Measurements from ENCODE around the gene PROSER1. TPM values are rescaled to one million over a fixed set of nuclear protein-coding genes. Genes with fewer than 3 reads are reported as not detected.

PROSER1 gene
- total RNA-seq, 1 donor from 2014 or later: 19.6 TPM

Other genes with a start within 250 kb of the PROSER1 start
- not detected for gene STOML3, start 47.3 kb downstream of the PROSER1 start, total RNA-seq
- gene NHLRC3, start 367 bp upstream of the PROSER1 start, total RNA-seq: 7.6 TPM